HEK293 (cell line): Measurements from ENCODE around the gene LRRC30.

Experiments used
- CTCF ChIA-PET: fragments of 350-600 bp; formaldehyde crosslinking; extraction: SDS; loops from one replicate; lab custom pipeline; 2021; ENCODE audit warnings: antibody characterized with exemption; lab: Yijun Ruan, JAX
- POLR2A ChIA-PET: fragments of 300-600 bp; formaldehyde crosslinking; extraction: SDS; loops from one replicate; lab custom pipeline; 2020; ENCODE audit warnings: antibody characterized with exemption, inconsistent platforms; lab: Yijun Ruan, JAX
- H3K27ac ChIP-seq: fragments of 200-500 bp; sonication (Bioruptor generic); 2 replicates; pipeline ENCODE4 v1.5.1; 2014; ENCODE audit warnings: low read depth, low read length, control low read depth, inconsistent platforms; ENCODE audit errors: extremely low read depth
- H3K36me3 ChIP-seq, 2 experiments: fragments of 200-500 bp in 1 of 2; sonication (Bioruptor generic) in 1 of 2; 1 replicate in 1 of 2; 2 replicates in 1 of 2; pipeline ENCODE4 v1.5.1; 2014 to 2017; ENCODE audit warnings: inconsistent platforms in 2 of 2, low read length in 2 of 2; ENCODE audit not compliant: control insufficient read depth in 2 of 2, insufficient read depth in 1 of 2
- H3K4me1 ChIP-seq: fragments of 200-500 bp; sonication (Bioruptor generic); 2 replicates; pipeline ENCODE4 v1.5.1; 2014; ENCODE audit warnings: mild to moderate bottlenecking, low read length, inconsistent platforms; ENCODE audit not compliant: control insufficient read depth, insufficient read depth
- H3K4me3 ChIP-seq: 2 replicates; pipeline ENCODE4 v1.5.1; 2011; ENCODE audit warnings: low read depth, mild to moderate bottlenecking, control low read depth, low read length, moderate library complexity
- H3K9me3 ChIP-seq: fragments of 200-500 bp; sonication (Bioruptor generic); 2 replicates; pipeline ENCODE4 v1.5.1; 2014; ENCODE audit warnings: low read depth, low read length, inconsistent platforms; ENCODE audit not compliant: control insufficient read depth, insufficient read depth
- KLF8 ChIP-seq: fragments of 450-650 bp; formaldehyde crosslinking; IDR thresholded peaks from 2 replicates; pipeline ENCODE4 v1.5.1; 2016; ENCODE audit warnings: missing biosample characterization, missing genetic modification characterization
- RBAK ChIP-seq: fragments of 450-650 bp; formaldehyde crosslinking; IDR thresholded peaks from 2 replicates; pipeline ENCODE4 v1.5.1; 2016; ENCODE audit warnings: missing biosample characterization, missing genetic modification characterization
- TCF7L2 ChIP-seq: IDR thresholded peaks from 2 replicates; pipeline ENCODE4 v1.6.1; 2011; ENCODE audit warnings: low read depth, mild to moderate bottlenecking, inconsistent platforms, low read length, moderate library complexity, borderline replicate concordance
- ZIC2 ChIP-seq: fragments of 450-650 bp; formaldehyde crosslinking; IDR thresholded peaks from 2 replicates; pipeline ENCODE4 v1.5.1; 2016; ENCODE audit warnings: missing biosample characterization, missing genetic modification characterization
- ZNF114 ChIP-seq: fragments of 450-650 bp; formaldehyde crosslinking; IDR thresholded peaks from 2 replicates; pipeline ENCODE4 v1.5.0; 2017; ENCODE audit warnings: missing biosample characterization, missing genetic modification characterization
- ZNF202 ChIP-seq: fragments of 450-650 bp; formaldehyde crosslinking; IDR thresholded peaks from 2 replicates; pipeline ENCODE4 v1.5.1; 2016; ENCODE audit warnings: missing biosample characterization, missing genetic modification characterization, borderline replicate concordance
- ZNF354C ChIP-seq: fragments of 450-650 bp; formaldehyde crosslinking; IDR thresholded peaks from 2 replicates; pipeline ENCODE4 v1.5.1; 2016; ENCODE audit warnings: missing biosample characterization, missing genetic modification characterization, low read depth, borderline replicate concordance
- ZNF433 ChIP-seq: fragments of 450-650 bp; formaldehyde crosslinking; IDR thresholded peaks from 2 replicates; pipeline ENCODE4 v1.5.1; 2016; ENCODE audit warnings: missing biosample characterization, missing genetic modification characterization, low read depth
- ZNF548 ChIP-seq: fragments of 450-650 bp; formaldehyde crosslinking; IDR thresholded peaks from 2 replicates; pipeline ENCODE4 v1.5.1; 2016; ENCODE audit warnings: missing biosample characterization, missing genetic modification characterization
- ZNF560 ChIP-seq: fragments of 450-650 bp; formaldehyde crosslinking; IDR thresholded peaks from 2 replicates; pipeline ENCODE4 v1.5.1; 2017; ENCODE audit warnings: missing biosample characterization, missing genetic modification characterization, borderline replicate concordance
- ZNF585B ChIP-seq: fragments of 450-650 bp; formaldehyde crosslinking; IDR thresholded peaks from 2 replicates; pipeline ENCODE4 v1.5.1; 2016; ENCODE audit warnings: missing biosample characterization, missing genetic modification characterization
- ZNF654 ChIP-seq: fragments of 450-650 bp; formaldehyde crosslinking; IDR thresholded peaks from 2 replicates; pipeline ENCODE4 v1.5.1; 2016; ENCODE audit warnings: low read depth, missing biosample characterization, missing genetic modification characterization
- ZNF747 ChIP-seq: fragments of 450-650 bp; formaldehyde crosslinking; IDR thresholded peaks from 2 replicates; pipeline ENCODE4 v1.5.1; 2016; ENCODE audit warnings: missing biosample characterization, missing genetic modification characterization
- ZNF777 ChIP-seq: fragments of 450-650 bp; formaldehyde crosslinking; IDR thresholded peaks from 2 replicates; pipeline ENCODE4 v1.5.1; 2017; ENCODE audit warnings: missing biosample characterization, missing genetic modification characterization, borderline replicate concordance
- ZNF792 ChIP-seq: fragments of 450-650 bp; formaldehyde crosslinking; IDR thresholded peaks from 2 replicates; pipeline ENCODE4 v1.5.1; 2016; ENCODE audit warnings: missing biosample characterization, missing genetic modification characterization
- ZXDB ChIP-seq: fragments of 450-650 bp; formaldehyde crosslinking; IDR thresholded peaks from 2 replicates; pipeline ENCODE4 v1.5.1; 2016; ENCODE audit warnings: missing biosample characterization, missing genetic modification characterization
- TF ChIP-seq, protein P1 (sequence below): fragments of 450-650 bp; formaldehyde crosslinking; IDR thresholded peaks from 2 replicates; pipeline ENCODE4; 2016; ENCODE audit warnings: missing biosample characterization, missing genetic modification characterization
- TF ChIP-seq, protein P2 (sequence below): fragments of 450-650 bp; formaldehyde crosslinking; IDR thresholded peaks from 2 replicates; pipeline ENCODE4 v1.5.1; 2017; ENCODE audit warnings: missing biosample characterization, missing genetic modification characterization
- TF ChIP-seq, protein P3 (sequence below): fragments of 450-650 bp; formaldehyde crosslinking; IDR thresholded peaks from 2 replicates; pipeline ENCODE4 v1.5.1; 2016; ENCODE audit warnings: missing biosample characterization, missing genetic modification characterization

Gene LRRC30

DNA sequence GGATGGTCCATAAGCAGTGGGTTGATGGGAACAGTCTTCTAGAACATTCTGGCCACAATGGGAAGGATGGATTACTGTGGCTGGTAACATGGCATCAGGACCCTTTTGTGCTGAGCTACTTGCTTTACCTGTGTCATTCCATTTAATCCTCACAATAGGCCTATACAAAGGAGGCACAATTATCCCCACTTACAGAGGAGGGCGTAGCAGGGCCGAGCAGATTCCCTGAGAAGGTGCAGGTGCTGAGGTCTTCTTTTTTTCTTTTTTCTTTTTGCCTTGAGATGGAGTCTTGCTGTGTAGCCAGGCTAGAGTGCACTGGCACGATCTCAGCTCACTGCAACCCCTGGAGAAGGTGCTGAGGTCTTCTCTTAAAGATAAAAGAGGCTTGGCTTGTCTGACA lies 6.7 kb upstream of the LRRC30 start:
- H3K9me3 ChIP-seq: no peaks in the 10 kb centered on the region
- H3K36me3 ChIP-seq: no peaks in the 10 kb centered on the region
- H3K4me1 ChIP-seq: no peaks in the 10 kb centered on the region
- no peak overlapping the region for H3K27ac ChIP-seq
- no peak for TF ChIP-seq ZNF747 (tag by site-specific recombination)
- ChIA-PET POLR2A (no interaction called here), CTCF (interaction anchor here (0.6 to 2.3 kb wide), 2 partner anchors 10 to 1144 kb away, joined by 3 to 6 read pairs; no protein-coding TSS in a partner anchor)
- no peak overlapping the region for H3K4me3 ChIP-seq

DNA sequence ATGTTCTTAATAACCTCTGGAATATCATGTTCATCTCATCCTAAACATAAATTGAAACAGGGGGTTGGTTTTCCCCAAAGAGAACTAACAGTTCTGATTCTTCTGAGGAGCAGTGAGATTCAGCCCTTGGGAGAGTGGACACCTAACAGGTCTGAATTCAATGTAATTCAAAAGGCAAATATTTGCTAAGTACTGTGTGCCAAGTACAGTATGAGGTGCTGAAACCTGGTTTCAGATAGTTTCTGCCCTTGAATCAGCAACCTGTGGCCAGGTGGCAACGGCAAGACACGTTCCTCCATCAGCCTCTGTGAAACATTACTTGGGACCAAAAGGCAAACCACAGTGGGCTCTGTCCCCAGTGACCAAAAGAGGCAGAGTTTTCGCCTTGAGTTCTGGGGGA lies 1.3 kb downstream of the LRRC30 start:
- Histone ChIP-seq H3K36me3 (no peaks in the 10 kb centered on the region), H3K4me3 (no peak overlapping the region), H3K27ac (no peak overlapping the region), H3K9me3 (no peaks in the 10 kb centered on the region), H3K4me1 (no peaks in the 10 kb centered on the region)
- CTCF ChIA-PET: interaction anchor here (0.7 to 1.2 kb wide), 2 partner anchors 9 to 40 kb away, joined by 4 read pairs; no protein-coding TSS in a partner anchor
- TF ChIP-seq TCF7L2 (no peak), ZNF548 (no peak), ZNF792 (no peak), ZNF777 (tag by site-specific recombination) (no peak), ZXDB (tag by site-specific recombination) (no peak), ZNF202 (tag by site-specific recombination) (no peak), ZNF354C (tag by site-specific recombination) (no peak), ZNF560 (tag by site-specific recombination) (no peak), ZNF585B (tag by site-specific recombination) (no peak), RBAK (tag by site-specific recombination) (no peak), ZNF433 (tag by site-specific recombination) (no peak), KLF8 (tag by site-specific recombination) (no peak), ZNF654 (no peak), ZIC2 (no peak), ZNF114 (tag by site-specific recombination) (no peak)
- TF ChIP-seq, protein P1, sequence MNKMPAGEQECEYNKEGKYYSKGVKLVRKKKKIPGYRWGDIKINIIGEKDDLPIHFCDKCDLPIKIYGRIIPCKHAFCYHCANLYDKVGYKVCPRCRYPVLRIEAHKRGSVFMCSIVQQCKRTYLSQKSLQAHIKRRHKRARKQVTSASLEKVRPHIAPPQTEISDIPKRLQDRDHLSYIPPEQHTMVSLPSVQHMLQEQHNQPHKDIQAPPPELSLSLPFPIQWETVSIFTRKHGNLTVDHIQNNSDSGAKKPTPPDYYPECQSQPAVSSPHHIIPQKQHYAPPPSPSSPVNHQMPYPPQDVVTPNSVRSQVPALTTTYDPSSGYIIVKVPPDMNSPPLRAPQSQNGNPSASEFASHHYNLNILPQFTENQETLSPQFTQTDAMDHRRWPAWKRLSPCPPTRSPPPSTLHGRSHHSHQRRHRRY: no peak
- TF ChIP-seq, protein P2, sequence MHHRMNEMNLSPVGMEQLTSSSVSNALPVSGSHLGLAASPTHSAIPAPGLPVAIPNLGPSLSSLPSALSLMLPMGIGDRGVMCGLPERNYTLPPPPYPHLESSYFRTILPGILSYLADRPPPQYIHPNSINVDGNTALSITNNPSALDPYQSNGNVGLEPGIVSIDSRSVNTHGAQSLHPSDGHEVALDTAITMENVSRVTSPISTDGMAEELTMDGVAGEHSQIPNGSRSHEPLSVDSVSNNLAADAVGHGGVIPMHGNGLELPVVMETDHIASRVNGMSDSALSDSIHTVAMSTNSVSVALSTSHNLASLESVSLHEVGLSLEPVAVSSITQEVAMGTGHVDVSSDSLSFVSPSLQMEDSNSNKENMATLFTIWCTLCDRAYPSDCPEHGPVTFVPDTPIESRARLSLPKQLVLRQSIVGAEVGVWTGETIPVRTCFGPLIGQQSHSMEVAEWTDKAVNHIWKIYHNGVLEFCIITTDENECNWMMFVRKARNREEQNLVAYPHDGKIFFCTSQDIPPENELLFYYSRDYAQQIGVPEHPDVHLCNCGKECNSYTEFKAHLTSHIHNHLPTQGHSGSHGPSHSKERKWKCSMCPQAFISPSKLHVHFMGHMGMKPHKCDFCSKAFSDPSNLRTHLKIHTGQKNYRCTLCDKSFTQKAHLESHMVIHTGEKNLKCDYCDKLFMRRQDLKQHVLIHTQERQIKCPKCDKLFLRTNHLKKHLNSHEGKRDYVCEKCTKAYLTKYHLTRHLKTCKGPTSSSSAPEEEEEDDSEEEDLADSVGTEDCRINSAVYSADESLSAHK (tag by site-specific recombination): no peak
- TF ChIP-seq, protein P3, sequence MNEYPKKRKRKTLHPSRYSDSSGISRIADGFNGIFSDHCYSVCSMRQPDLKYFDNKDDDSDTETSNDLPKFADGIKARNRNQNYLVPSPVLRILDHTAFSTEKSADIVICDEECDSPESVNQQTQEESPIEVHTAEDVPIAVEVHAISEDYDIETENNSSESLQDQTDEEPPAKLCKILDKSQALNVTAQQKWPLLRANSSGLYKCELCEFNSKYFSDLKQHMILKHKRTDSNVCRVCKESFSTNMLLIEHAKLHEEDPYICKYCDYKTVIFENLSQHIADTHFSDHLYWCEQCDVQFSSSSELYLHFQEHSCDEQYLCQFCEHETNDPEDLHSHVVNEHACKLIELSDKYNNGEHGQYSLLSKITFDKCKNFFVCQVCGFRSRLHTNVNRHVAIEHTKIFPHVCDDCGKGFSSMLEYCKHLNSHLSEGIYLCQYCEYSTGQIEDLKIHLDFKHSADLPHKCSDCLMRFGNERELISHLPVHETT: no peak
- POLR2A ChIA-PET: no interaction called here
